ENCODE measurements around the gene TNC.
A peak's percentile ranks its signal among the peaks of the same experiment; 100 is the strongest.

The TNC gene

GRCh38 chr9:115043632-115044031 lies 74.3 kb downstream of the TNC start:
- no peak for DNase-seq (ENCODE audit: insufficient read length, low spot score)
- TF ChIP-seq POLR2AphosphoS5 (IDR thresholded peaks at IDR 0.05; ENCODE audit: low read depth, low read length) (no peak), TAF1 (IDR thresholded peaks at IDR 0.05; ENCODE audit: low read depth, low read length) (no peak), POU2F2 (IDR thresholded peaks at IDR 0.05; ENCODE audit: low read depth, low read length) (no peak)
- no peak for FAIRE-seq

- FAIRE-seq (peak; percentile 68), DNase-seq (ENCODE audit: insufficient read length, low spot score) (no peak)
- no peak for TF ChIP-seq PAX5 (IDR thresholded peaks at IDR 0.05; ENCODE audit: insufficient read depth, low read length, severe bottlenecking)
- 0 out of 2 replicates have a peak, but pooled peaks have one; percentile 22 for TF ChIP-seq POU2F2 (IDR thresholded peaks at IDR 0.05; ENCODE audit: low read depth, low read length)
- no peak for TF ChIP-seq POLR2A (IDR thresholded peaks at IDR 0.05; ENCODE audit: low read depth, low read length)
- TF ChIP-seq SPI1 (IDR thresholded peaks at IDR 0.05; ENCODE audit: low read depth, low read length): peak; percentile 78
Measured at GRCh38 chr9:115042781-115043509, 75.0 kb downstream of the TNC start.

- DNase-seq (ENCODE audit: insufficient read length, low spot score): no peak
- TF ChIP-seq POLR2A (IDR thresholded peaks at IDR 0.05; ENCODE audit: low read depth, low read length) (no peak), POU2F2 (IDR thresholded peaks at IDR 0.05; ENCODE audit: low read depth, low read length) (no peak), TAF1 (IDR thresholded peaks at IDR 0.05; ENCODE audit: low read depth, low read length) (no peak), SPI1 (IDR thresholded peaks at IDR 0.05; ENCODE audit: low read depth, low read length) (no peak), PAX5 (IDR thresholded peaks at IDR 0.05; ENCODE audit: insufficient read depth, low read length, severe bottlenecking) (no peak), POLR2AphosphoS5 (IDR thresholded peaks at IDR 0.05; ENCODE audit: low read depth, low read length) (no peak)
- FAIRE-seq: no peak
Measured at GRCh38 chr9:115039516-115040120, 78.3 kb downstream of the TNC start.

GRCh38 chr9:115038178-115038577 lies 79.8 kb downstream of the TNC start:
- no peak for DNase-seq (ENCODE audit: insufficient read length, low spot score)
- TF ChIP-seq SPI1 (IDR thresholded peaks at IDR 0.05; ENCODE audit: low read depth, low read length) (no peak), TAF1 (IDR thresholded peaks at IDR 0.05; ENCODE audit: low read depth, low read length) (no peak), POLR2A (IDR thresholded peaks at IDR 0.05; ENCODE audit: low read depth, low read length) (no peak), PAX5 (IDR thresholded peaks at IDR 0.05; ENCODE audit: insufficient read depth, low read length, severe bottlenecking) (no peak), POLR2AphosphoS5 (IDR thresholded peaks at IDR 0.05; ENCODE audit: low read depth, low read length) (no peak), POU2F2 (IDR thresholded peaks at IDR 0.05; ENCODE audit: low read depth, low read length) (no peak)
- FAIRE-seq: no peak

GRCh38 chr9:115036691-115037090 lies 81.3 kb downstream of the TNC start:
- DNase-seq (ENCODE audit: insufficient read length, low spot score) (no peak), FAIRE-seq (no peak)
- no peak for TF ChIP-seq SPI1 (IDR thresholded peaks at IDR 0.05; ENCODE audit: low read depth, low read length)
- no peak for TF ChIP-seq POLR2A (IDR thresholded peaks at IDR 0.05; ENCODE audit: low read depth, low read length)
- no peak for TF ChIP-seq PAX5 (IDR thresholded peaks at IDR 0.05; ENCODE audit: insufficient read depth, low read length, severe bottlenecking)
- TF ChIP-seq POLR2AphosphoS5 (IDR thresholded peaks at IDR 0.05; ENCODE audit: low read depth, low read length): no peak
- TF ChIP-seq POU2F2 (IDR thresholded peaks at IDR 0.05; ENCODE audit: low read depth, low read length): no peak
- TF ChIP-seq TAF1 (IDR thresholded peaks at IDR 0.05; ENCODE audit: low read depth, low read length): no peak

GRCh38 chr9:115035841-115036612 lies 81.9 kb downstream of the TNC start:
- TF ChIP-seq SPI1 (IDR thresholded peaks at IDR 0.05; ENCODE audit: low read depth, low read length) (peak; percentile 89), TAF1 (IDR thresholded peaks at IDR 0.05; ENCODE audit: low read depth, low read length) (no peak), POLR2A (IDR thresholded peaks at IDR 0.05; ENCODE audit: low read depth, low read length) (0 out of 2 replicates have a peak, but pooled peaks have one; percentile 17), PAX5 (IDR thresholded peaks at IDR 0.05; ENCODE audit: insufficient read depth, low read length, severe bottlenecking) (no peak)
- FAIRE-seq (peak; percentile 96), DNase-seq (ENCODE audit: insufficient read length, low spot score) (peak; percentile 19)

- FAIRE-seq: no peak
- DNase-seq (ENCODE audit: insufficient read length, low spot score): no peak
- TF ChIP-seq PAX5 (IDR thresholded peaks at IDR 0.05; ENCODE audit: insufficient read depth, low read length, severe bottlenecking) (no peak), POLR2AphosphoS5 (IDR thresholded peaks at IDR 0.05; ENCODE audit: low read depth, low read length) (no peak), POLR2A (IDR thresholded peaks at IDR 0.05; ENCODE audit: low read depth, low read length) (no peak), SPI1 (IDR thresholded peaks at IDR 0.05; ENCODE audit: low read depth, low read length) (no peak), POU2F2 (IDR thresholded peaks at IDR 0.05; ENCODE audit: low read depth, low read length) (no peak), TAF1 (IDR thresholded peaks at IDR 0.05; ENCODE audit: low read depth, low read length) (no peak)
Measured at GRCh38 chr9:115034801-115035200, 83.2 kb downstream of the TNC start.

- DNase-seq (ENCODE audit: insufficient read length, low spot score): no peak
Measured at GRCh38 chr9:115033800-115034199, 84.2 kb downstream of the TNC start.

GRCh38 chr9:115032296-115032695 lies 85.7 kb downstream of the TNC start:
- FAIRE-seq (no peak), DNase-seq (ENCODE audit: insufficient read length, low spot score) (no peak)
- TF ChIP-seq POU2F2 (IDR thresholded peaks at IDR 0.05; ENCODE audit: low read depth, low read length) (no peak), POLR2A (IDR thresholded peaks at IDR 0.05; ENCODE audit: low read depth, low read length) (no peak), POLR2AphosphoS5 (IDR thresholded peaks at IDR 0.05; ENCODE audit: low read depth, low read length) (no peak), TAF1 (IDR thresholded peaks at IDR 0.05; ENCODE audit: low read depth, low read length) (no peak), SPI1 (IDR thresholded peaks at IDR 0.05; ENCODE audit: low read depth, low read length) (no peak), PAX5 (IDR thresholded peaks at IDR 0.05; ENCODE audit: insufficient read depth, low read length, severe bottlenecking) (no peak)

More at GRCh38 chr9:115033800-115034199, 84.2 kb downstream of the TNC start:
- TF ChIP-seq POLR2A (IDR thresholded peaks at IDR 0.05; ENCODE audit: low read depth, low read length) (no peak), POU2F2 (IDR thresholded peaks at IDR 0.05; ENCODE audit: low read depth, low read length) (no peak), POLR2AphosphoS5 (IDR thresholded peaks at IDR 0.05; ENCODE audit: low read depth, low read length) (no peak), SPI1 (IDR thresholded peaks at IDR 0.05; ENCODE audit: low read depth, low read length) (no peak), PAX5 (IDR thresholded peaks at IDR 0.05; ENCODE audit: insufficient read depth, low read length, severe bottlenecking) (no peak), TAF1 (IDR thresholded peaks at IDR 0.05; ENCODE audit: low read depth, low read length) (no peak)
- FAIRE-seq: no peak
